ENCODE measurements around the gene GGNBP2.
"Not testable (repeated sequence)": the region's sequence is repeated elsewhere in the genome, so short reads cannot be mapped to it uniquely, and the experiment has no call there.

Gene GGNBP2, protein sequence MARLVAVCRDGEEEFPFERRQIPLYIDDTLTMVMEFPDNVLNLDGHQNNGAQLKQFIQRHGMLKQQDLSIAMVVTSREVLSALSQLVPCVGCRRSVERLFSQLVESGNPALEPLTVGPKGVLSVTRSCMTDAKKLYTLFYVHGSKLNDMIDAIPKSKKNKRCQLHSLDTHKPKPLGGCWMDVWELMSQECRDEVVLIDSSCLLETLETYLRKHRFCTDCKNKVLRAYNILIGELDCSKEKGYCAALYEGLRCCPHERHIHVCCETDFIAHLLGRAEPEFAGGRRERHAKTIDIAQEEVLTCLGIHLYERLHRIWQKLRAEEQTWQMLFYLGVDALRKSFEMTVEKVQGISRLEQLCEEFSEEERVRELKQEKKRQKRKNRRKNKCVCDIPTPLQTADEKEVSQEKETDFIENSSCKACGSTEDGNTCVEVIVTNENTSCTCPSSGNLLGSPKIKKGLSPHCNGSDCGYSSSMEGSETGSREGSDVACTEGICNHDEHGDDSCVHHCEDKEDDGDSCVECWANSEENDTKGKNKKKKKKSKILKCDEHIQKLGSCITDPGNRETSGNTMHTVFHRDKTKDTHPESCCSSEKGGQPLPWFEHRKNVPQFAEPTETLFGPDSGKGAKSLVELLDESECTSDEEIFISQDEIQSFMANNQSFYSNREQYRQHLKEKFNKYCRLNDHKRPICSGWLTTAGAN

DNA sequence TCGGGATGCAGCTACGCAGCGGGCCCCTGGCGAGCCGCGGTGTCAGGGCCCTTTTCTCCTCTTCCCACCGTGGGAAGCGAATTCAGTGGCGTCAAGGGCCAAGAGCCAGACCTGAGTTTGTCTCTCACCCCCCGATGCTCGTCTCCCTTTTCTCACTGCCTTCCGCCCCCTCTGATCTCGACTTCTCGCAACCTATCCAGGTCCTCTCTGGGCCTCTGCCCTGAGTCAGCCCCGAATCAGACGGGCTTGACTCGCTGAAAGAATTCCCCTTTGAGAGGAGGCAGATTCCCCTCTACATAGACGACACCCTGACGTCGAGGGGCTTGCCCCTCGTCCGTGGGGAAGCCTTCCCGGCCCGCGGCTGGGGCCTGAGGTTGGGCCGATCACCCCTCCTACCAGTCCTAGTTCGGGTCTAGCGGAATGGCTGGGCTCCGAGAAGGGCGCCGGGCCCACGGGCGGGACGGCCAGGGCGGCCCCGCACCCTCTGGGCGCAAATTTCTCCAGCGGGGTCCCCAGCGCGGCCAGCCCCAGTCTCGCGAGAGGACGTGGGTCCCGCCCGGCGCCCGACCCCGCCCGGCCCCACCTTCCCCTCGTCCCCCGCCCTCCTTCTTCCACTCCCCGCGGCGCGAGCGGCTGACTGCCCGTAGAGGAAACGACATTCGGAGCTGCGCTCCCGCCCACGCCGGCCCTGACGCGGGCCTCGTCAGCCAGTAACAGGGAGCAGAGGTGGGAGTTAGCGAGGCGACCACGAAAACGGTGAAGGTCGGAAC is at the start of gene GGNBP2:
TSS of gene GGNBP2 (plus strand) at position 613 of the 770 bp plus-strand sequence. CDS start 806 bp downstream, outside the sequence.
- DNase-seq (ENCODE audit: low read depth in 2 of 2), result peak; percentile 86 to 95

DNA sequence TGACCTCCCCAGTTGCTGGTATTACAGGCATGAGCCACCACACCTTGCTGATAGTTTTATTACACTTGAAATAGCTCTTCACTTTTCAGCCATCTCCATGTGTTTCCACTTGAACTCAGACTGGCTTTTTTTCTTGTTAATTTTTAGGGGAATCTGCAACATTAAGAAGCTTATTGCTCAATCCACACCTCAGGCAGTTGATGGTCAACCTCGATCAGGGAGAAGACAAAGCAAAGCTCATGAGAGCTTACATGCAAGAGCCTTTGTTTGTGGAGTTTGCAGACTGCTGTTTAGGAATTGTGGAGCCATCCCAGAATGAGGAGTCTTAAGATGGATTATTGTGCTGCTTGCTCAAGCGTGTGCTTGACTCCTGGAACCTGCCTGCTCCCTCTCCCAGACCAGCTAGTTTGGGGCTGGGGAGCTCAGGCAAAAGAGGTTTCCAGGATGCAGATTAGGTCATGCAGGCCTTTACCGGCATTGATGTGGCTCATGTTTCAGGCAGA is 49.6 kb upstream of the GGNBP2 start:
- no peak for DNase-seq (ENCODE audit: low read depth in 2 of 2)

DNA sequence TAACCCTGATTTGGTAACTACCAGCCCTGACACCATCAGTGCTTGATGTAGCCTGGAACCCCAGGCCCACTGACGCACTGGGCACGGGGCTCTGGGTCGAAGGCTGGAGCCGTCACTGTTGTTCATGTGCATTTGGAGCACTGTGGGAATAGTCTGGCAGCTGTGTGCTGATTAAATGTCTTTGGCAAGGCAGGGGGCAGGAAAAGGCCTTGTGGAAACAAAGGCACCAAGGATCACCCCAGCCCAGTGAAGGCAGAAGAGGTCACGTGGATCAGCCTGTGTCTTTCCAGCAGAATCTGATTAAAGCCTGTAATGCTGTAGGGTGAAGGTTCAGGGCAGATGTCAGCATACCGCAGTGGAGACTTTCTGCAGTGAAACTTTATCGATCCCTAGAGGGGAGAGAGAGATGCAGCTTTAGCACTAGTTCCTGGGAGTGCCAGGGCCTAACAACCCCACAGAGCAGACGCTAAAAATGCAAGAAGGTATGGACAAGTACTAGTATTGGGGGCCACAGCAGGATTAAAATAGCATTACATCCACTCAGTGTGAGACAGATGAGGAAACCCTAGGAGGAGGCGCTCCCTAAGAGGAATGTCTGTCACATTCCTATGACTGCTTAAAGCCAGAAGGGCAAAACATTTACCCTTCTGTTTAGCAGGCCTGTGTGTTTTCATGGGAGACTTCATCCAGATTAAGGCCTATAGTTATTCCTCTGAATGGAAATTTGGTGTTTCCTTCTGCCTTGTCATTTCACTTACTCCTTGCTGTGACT is 48.5 kb upstream of the GGNBP2 start:
- no peak for DNase-seq (ENCODE audit: low read depth in 2 of 2)

DNA sequence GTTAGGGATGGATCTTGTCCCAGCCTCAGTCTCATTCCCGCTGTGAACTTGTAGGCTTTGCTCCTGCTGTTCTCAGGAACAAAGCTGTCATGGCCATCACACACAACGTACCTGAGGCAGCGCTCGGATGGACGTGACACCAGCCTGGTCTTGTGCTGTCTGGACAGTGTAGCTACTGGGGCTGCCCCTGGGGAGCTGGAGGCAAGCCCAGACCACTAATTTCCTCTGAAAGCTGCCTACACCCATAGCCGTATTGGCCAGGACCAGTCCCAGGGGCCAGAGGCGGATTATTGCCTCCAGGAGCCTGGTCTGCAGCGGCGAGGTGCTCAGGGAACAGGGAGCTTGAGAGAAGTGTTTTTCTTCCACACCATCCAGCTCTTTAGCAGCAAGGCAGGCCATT is 46.6 kb upstream of the GGNBP2 start:
- no peak for DNase-seq (ENCODE audit: low read depth in 2 of 2)

DNA sequence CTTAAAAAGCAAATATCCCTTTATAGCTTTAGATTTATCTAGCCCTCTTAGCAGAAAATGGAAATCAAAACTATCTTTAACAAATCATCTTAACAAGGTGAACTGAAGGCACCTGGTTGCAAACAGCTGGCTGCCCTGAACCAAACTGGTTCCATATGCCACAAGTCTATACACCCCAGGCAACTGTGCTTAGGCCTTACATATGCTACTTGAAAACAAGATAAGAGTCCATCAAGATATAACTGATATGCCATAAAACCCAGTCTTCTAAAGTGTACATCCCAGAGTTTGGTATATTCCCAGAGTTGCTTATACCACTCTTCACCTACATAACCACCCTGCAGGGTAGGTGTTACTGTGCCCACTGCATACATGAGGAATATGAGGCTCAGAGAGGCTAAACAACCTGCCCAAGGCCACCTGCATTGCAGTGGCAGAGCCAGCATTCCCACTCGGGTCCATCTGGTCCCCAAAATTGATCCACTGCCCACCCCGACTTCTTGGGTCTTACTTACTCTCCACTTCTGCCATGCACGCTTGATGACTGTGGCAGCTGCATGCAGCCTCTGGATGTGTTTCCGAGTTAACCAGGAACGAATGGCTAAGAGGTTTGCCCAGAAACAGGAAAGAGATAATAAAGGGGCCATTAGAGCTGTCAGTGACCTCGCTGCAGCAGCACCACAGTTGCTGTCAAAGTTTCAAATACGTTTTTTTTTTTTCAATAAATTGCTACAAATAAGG is 46.0 kb upstream of the GGNBP2 start:
- no peak for DNase-seq (ENCODE audit: low read depth in 2 of 2)

DNA sequence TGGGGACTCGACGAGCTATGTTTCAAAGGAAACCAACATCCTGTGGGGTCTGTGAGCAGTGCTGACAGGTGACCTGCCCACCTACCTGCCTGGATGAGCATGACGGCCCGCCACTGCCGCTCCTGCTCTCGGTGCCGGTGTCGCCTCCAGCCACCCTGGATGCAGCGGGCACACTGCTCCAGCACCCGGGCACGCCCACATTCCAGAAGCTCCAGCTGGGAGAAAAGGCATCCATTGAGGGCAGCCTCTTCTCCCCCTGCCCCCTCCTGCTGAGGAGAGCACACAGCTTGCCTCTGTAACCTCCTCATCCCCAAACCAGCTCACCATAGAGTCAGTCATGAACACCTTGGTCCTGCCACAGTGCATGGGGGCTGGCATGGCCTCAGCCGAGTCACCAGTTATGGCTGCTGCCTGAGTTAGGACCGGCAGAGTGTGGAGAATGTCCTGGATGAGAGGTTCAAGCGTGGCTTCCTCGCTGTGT is 43.9 kb upstream of the GGNBP2 start:
- DNase-seq (ENCODE audit: low read depth in 2 of 2), result no peak

DNA sequence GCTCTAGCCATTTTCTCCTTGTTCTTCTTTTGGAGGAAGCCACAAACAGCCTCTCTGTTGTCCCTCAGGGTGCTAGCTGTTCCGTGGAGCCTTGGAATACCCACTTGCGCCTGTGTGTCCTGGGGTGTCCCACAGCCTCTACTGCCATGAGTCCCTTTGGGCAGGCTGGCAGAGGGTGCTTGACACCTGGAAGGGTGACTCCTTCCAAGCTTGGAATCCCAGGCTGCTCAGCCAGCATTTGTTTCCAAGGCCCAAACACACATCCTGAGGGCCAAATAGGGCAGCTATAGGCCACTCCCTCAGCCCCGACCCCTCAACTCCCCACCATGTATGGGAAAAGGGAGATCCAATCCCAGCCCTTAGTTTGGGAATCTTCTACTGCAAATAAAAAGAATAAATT is 43.4 kb upstream of the GGNBP2 start:
- DNase-seq (ENCODE audit: low read depth in 2 of 2), result no peak

DNA sequence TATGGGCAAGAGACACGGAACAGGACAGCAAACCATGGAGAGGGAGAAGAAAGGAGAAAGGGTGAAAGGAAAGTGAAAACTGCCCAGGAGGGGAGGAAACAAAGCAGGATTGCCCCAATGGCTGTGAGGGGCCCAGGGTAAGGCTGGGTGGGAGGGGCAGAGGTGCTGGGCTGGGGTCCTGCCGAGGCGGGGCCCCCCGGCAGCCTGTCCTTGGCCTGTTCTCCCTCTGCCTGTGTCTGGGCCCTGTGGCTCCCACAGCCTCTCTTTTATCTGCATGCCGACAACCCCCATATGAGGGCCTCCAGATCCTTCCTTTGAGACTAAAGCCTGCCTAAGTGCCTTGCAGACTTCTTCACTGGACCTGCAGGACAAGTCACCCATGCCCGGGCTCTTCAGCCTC is 42.8 kb upstream of the GGNBP2 start:
- DNase-seq (ENCODE audit: low read depth in 2 of 2), result no peak

DNA sequence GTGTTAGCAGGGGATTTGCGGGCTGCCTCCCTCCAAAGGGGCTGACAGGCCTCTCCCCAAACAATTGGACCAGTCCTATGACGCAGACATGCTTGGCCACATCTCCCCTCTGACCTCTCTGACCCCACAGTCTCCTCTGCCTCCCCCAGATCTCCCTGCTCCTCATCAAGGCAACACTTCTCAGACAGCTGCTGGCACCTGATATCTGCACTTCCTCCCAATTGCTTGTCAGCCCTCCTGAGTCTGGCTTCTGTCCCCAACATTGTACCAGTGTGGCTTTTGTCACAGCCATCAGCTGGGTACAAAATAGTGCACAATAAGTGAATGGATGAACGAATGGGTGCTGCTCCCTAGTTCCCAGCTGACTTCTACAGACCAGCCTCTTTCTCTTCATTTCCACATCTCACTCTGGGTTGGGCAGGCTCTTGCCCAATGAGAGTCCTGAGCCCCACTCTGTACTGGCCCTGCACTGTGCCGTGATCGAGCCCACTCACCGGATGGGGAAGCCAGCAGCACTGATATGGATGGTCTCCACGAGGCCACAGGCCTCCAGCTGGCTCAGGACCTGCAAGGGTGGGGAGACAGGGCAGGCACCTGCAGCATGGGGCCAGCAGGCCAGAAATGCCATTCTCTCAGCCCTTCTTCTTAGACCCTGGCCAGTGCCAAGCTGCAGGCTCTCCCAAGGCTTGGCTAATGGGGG is 41.1 kb upstream of the GGNBP2 start:
- no peak for DNase-seq (ENCODE audit: low read depth in 2 of 2)

DNA sequence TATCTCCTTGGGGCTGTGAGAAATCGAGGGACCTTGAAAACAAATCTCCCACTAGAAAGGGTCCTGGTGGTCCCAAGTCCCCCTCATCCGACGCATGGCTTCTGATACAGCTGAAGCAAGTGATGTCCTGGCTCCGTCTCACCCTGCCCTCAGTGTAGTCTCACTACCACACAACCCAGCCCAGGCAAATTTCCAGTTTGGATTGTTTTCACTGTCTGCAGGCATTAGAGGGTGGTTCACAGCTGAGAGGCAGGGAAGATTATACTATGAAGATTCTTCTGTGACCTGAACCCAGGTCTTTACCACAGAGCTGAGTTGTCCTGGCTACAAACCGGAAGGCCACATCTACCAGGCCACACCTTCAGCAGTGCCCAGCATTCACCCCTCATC is 40.6 kb upstream of the GGNBP2 start:
- no peak for DNase-seq (ENCODE audit: low read depth in 2 of 2)

DNA sequence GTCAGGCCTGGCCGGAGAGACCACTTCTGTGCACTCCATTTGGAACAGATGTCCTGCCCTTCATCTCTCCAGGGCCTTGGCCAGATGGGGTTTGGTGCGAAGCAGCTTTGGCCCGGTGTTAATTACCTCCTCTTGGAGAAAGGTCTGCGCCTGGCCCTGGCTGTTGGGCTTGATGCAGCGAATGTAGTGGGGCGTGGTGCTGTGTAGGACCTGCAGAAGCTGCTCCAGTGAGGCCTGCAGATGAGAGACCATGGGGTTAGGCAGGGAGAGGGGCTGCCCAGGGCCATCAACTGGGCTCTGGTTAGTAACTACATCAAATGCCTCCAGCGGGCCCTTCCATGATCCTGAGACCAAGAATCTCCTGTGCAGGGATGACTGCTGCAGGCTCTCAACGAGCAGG is 39.5 kb upstream of the GGNBP2 start:
- no peak for DNase-seq (ENCODE audit: low read depth in 2 of 2)

DNA sequence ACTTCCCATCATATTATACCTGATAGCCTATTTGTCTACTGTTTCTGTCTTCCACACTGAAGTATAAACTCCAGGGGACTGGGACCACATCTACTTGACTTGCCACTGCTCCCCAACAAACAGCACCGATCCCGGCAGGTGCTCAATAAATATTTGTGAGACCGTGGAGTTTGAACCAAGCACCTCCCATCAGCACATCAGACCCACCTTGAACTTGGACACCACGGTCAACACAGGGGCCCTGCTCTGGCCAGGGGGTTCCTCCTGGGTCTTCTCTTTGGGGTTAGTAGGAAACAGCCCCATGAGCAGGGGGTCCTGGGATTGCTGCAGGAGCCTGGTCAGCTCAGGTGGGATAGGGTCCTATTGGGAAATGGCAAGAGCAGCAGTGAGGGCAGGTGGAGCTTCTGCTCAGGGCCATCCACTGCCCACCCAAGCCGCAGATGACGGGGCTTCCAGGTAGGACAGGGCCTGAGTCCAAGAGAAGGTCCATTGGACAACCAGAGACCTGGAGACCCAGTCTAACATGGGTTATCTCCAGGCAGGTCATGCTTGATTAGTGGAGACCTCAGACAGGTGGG is 38.4 kb upstream of the GGNBP2 start:
- no peak for DNase-seq (ENCODE audit: low read depth in 2 of 2)

DNA sequence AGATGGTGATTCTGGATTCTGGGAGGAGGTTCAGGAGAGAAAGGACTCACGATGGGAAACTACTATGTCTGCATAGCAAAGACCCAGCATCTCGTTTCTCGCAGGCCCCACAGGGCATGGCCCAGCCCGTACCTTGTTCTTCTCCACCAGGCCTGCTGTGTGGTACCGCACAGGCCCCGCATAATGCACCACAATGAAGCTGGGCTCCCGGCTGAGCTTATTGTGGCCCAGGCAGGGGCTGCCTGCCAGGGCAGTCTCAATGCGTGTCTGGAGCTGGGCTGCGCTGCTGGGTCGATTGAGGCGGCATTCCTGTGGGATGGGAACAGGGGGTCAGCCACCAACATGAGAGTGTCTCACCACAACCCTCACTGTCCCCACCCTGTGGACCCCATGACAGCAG is 37.9 kb upstream of the GGNBP2 start:
- no peak for DNase-seq (ENCODE audit: low read depth in 2 of 2)

DNA sequence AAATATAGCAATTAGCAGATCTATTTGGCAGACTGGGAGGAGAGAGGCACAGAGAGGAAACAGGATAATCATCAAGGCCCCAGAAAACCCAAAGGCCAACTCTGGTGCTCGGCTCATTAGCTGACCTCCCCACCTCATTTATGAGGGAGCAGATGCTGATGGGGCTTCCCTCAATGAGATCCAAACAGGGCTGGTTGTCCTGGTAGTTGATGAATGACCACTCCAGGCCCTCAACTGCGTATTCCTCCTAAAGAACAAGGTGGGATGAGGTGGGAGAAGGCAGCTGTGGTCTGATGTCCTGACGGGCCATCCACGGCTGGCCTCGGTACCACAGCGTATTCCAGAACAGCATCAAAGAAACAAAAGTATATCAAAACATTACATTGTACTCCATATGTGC is 37.5 kb upstream of the GGNBP2 start:
- DNase-seq (ENCODE audit: low read depth in 2 of 2), result no peak

DNA sequence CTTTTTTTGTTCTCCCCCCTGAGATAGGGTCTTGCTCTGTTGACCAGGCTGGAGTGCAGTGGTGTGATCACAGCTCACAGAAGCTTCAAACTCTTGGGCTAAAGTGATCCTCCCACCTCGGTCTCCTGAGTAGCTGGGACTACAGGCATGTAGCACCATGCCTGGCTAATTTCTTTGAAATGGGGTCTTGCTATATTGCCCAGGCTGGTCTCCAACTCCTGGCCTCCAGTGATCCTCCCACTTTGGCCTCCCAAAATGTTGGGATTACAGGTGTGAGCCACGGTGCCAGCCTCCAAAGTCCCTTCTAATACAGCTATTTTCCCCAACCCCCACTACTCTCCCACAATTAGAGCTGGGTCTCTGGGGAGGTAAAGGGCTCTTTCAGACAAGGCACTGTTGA is 36.3 kb upstream of the GGNBP2 start:
- DNase-seq (ENCODE audit: low read depth in 2 of 2), result not testable (repeated sequence)

DNA sequence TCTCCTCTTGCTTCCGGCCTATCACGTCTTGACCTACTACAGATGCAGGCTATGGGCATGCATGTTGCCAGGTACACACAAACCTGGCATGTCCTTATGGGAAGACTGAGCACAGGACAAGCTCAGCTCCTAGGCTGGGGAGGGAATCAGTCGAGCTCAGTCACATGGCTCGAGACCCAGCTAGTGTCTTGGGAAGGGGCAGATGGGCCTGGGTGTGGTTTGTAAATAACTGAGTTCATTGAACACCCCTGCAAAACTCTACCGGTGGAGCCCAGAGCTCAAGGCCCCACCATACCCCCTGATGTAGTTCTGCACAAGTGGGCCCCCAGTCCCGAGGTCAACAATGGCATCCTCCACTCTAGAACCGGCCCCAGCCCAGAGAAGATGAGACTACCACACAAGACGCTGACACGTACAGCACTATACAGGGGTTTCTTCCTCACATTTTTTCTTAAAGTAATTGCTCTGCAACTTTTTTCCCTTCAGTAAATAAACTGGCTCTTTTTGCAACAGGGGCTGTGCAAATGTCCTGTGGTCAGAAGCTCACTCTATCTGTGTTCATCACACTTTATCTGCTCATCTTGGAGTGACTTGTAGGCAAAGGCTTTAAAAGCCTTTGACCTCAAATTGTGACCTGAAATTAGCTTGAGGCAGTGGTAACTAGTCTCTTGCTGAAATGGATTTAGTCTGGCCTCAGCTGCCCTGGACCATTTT is 35.3 kb upstream of the GGNBP2 start:
- DNase-seq (ENCODE audit: low read depth in 2 of 2), result no peak

DNA sequence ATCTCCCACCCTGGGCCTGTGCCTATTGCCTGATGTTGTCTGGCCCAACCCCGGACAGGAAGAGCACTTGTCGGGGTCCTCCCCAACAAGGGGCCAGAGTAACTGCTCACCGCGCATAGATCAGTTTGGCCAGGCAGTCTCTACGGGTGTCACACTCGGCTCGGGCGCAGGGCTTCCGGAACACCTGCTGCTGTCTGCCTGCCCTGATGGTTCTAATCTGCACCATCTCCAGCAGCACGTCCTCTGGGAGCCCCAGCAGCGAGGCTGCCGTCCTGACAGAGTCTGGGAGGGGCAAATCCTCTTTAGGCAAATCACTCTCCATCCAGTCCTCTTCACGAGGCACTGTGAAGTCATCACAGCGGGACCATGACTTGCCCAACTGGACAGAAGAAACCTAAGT is 34.1 kb upstream of the GGNBP2 start:
- no peak for DNase-seq (ENCODE audit: low read depth in 2 of 2)

DNA sequence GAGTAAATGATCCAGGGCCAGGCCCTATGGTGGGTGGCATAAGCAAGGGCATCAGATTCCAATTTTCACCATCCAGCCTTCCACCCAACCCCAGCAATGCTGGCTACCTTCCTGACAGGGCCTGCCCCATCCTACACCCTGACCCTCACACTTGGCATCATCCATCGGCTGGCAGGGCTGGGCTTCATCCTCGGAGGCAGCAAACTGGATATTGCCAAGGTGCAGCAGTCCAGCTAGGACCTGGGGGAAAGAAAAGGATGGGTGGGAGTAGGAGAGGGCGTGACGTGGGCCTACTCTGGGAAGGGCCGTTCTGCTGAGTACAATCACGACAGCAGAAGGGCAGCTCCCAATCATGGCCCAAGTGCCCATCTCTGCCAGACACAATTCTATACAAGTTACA is 33.5 kb upstream of the GGNBP2 start:
- no peak for DNase-seq (ENCODE audit: low read depth in 2 of 2)

DNA sequence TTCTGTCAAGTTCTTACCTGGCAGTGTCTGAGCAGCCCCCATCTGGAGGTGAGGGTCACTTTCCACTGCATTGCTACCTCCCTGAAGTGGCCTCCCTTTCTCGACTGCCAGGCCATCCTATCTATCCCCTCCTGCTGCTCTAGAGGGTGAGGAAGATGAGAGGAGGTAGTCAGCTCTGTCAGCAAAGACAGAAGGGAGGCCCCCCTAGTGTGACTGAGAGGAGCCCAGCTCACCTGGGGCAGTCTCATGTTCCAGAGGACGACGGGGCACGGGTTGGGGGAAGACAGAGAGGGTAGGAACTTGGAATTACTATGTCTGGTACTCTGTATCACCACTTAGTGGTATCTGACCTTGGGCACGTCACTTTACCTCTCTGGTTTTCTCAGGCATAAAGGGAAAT is 32.1 kb upstream of the GGNBP2 start:
- no peak for DNase-seq (ENCODE audit: low read depth in 2 of 2)
